Measurements from ENCODE around the gene OSBPL3. TPM values are rescaled to one million over a fixed set of nuclear protein-coding genes. Genes with fewer than 3 reads are reported as not detected.

Gene OSBPL3
- total and polyA plus RNA-seq, 4 donors = 0.28 to 3.0 (median 1.1) TPM

GRCh38 chr7:24802300-24802699 is 177.7 kb downstream of the OSBPL3 start (continued):
- TF ChIP-seq GABPA (IDR thresholded peaks at IDR 0.05 in 1 of 2, conservative IDR thresholded peaks at IDR 0.05 in 1 of 2) = no peak
- no peak for TF ChIP-seq MAX (IDR thresholded peaks at IDR 0.05)
- TF ChIP-seq, protein P1, sequence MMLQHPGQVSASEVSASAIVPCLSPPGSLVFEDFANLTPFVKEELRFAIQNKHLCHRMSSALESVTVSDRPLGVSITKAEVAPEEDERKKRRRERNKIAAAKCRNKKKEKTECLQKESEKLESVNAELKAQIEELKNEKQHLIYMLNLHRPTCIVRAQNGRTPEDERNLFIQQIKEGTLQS (IDR thresholded peaks at IDR 0.05) = no peak

GRCh38 chr7:24801883-24802282 is 178.1 kb downstream of the OSBPL3 start:
- WGBS = 99% methylated on average over 2 of the region's 2 CpGs
- H3K4me1 ChIP-seq (ENCODE audit: control insufficient read depth in 4 of 4, insufficient read depth in 4 of 4, low read length in 3 of 4) = no peaks in the 10 kb centered on the region
- no peaks in the 10 kb centered on the region for H3K9me3 ChIP-seq (ENCODE audit: control insufficient read depth in 4 of 4, low read length in 3 of 4)
- no peaks in the 10 kb centered on the region for H3K27me3 ChIP-seq (ENCODE audit: control insufficient read depth in 4 of 4, insufficient read depth in 4 of 4, low read length in 3 of 4)
- H3K36me3 ChIP-seq (ENCODE audit: control insufficient read depth in 4 of 4, insufficient read depth in 3 of 4, low read depth in 1 of 4, low read length in 3 of 4) = no peaks in the 10 kb centered on the region
- no peak overlapping the region for H3K9ac ChIP-seq (ENCODE audit: low read depth in 1 of 2, low read length in 2 of 2)
- H3K27ac ChIP-seq (ENCODE audit: low read depth in 1 of 2, low read length in 2 of 2) = no peak overlapping the region
- no peak overlapping the region for H3K4me3 ChIP-seq (ENCODE audit: low read depth in 1 of 3, low read length in 3 of 3)
- no peak for DNase-seq (ENCODE audit: low spot score)
- TF ChIP-seq JUND (IDR thresholded peaks at IDR 0.05) (no peak), FOXA2 (IDR thresholded peaks at IDR 0.05) (no peak), REST (IDR thresholded peaks at IDR 0.05) (no peak), RAD21 (IDR thresholded peaks at IDR 0.05) (no peak), FOXA1 (IDR thresholded peaks at IDR 0.05) (no peak), YY1 (IDR thresholded peaks at IDR 0.05) (no peak), SP1 (IDR thresholded peaks at IDR 0.05) (no peak), TAF1 (conservative IDR thresholded peaks at IDR 0.05) (no peak), RXRA (IDR thresholded peaks at IDR 0.05) (no peak), HNF4A (conservative IDR thresholded peaks at IDR 0.05) (no peak), GABPA (IDR thresholded peaks at IDR 0.05 in 1 of 2, conservative IDR thresholded peaks at IDR 0.05 in 1 of 2) (no peak), NR2F2 (IDR thresholded peaks at IDR 0.05) (no peak), EGR1 (IDR thresholded peaks at IDR 0.05; ENCODE audit: low read depth in 2 of 2) (no peak), MAX (IDR thresholded peaks at IDR 0.05) (no peak)
- TF ChIP-seq, protein P2, sequence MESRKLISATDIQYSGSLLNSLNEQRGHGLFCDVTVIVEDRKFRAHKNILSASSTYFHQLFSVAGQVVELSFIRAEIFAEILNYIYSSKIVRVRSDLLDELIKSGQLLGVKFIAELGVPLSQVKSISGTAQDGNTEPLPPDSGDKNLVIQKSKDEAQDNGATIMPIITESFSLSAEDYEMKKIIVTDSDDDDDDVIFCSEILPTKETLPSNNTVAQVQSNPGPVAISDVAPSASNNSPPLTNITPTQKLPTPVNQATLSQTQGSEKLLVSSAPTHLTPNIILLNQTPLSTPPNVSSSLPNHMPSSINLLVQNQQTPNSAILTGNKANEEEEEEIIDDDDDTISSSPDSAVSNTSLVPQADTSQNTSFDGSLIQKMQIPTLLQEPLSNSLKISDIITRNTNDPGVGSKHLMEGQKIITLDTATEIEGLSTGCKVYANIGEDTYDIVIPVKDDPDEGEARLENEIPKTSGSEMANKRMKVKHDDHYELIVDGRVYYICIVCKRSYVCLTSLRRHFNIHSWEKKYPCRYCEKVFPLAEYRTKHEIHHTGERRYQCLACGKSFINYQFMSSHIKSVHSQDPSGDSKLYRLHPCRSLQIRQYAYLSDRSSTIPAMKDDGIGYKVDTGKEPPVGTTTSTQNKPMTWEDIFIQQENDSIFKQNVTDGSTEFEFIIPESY (IDR thresholded peaks at IDR 0.05) = no peak
- TF ChIP-seq, protein P1 (IDR thresholded peaks at IDR 0.05) = no peak

Measured in liver (tissue), 9 donors.